Osteoblast (primary cell): ENCODE data around the gene MYO3B. TPM values are rescaled to one million over a fixed set of nuclear protein-coding genes. Genes with fewer than 3 reads are reported as not detected.

ENCODE experiments used
- DNase-seq: peaks from one replicate; pipeline ENCODE4 v3.0.0; 2011; ENCODE audit warnings: low spot score, mixed read lengths; ENCODE audit not compliant: insufficient read length; ENCODE audit errors: missing footprints
- H2AFZ ChIP-seq: 2 replicates; pipeline ENCODE4 v1.6.0; 2011; ENCODE audit warnings: mild to moderate bottlenecking, low read length
- H3K27ac ChIP-seq: 2 replicates; pipeline ENCODE4 v1.5.1; 2011; ENCODE audit warnings: mild to moderate bottlenecking, low read depth, low read length, moderate library complexity
- H3K27me3 ChIP-seq: 2 replicates; pipeline ENCODE4 v1.6.0; 2012; ENCODE audit warnings: mild to moderate bottlenecking, control low read depth, inconsistent platforms, low read length, moderate library complexity; ENCODE audit not compliant: insufficient read depth
- H3K36me3 ChIP-seq: 2 replicates; pipeline ENCODE4 v1.5.1; 2011; ENCODE audit warnings: mild to moderate bottlenecking, low read length, control low read depth, moderate library complexity; ENCODE audit not compliant: insufficient read depth
- H3K4me1 ChIP-seq: 2 replicates; pipeline ENCODE4 v1.5.1; 2011; ENCODE audit warnings: mild to moderate bottlenecking, low read length, control low read depth, moderate library complexity; ENCODE audit not compliant: insufficient read depth
- H3K4me2 ChIP-seq: 2 replicates; pipeline ENCODE4 v1.6.0; 2011; ENCODE audit warnings: mild to moderate bottlenecking, low read length; ENCODE audit not compliant: insufficient read depth
- H3K4me3 ChIP-seq: fragments of 200-600 bp; sonication (generic); 3 replicates; pipeline ENCODE4 v1.5.1; 2012; ENCODE audit warnings: mild to moderate bottlenecking, low read length, inconsistent platforms; ENCODE audit not compliant: insufficient read depth
- H3K79me2 ChIP-seq: 2 replicates; pipeline ENCODE4 v1.6.0; 2012; ENCODE audit warnings: mild to moderate bottlenecking, low read length, control low read depth, inconsistent platforms; ENCODE audit not compliant: insufficient read depth
- H3K9me3 ChIP-seq: 2 replicates; pipeline ENCODE4 v1.5.1; 2011; ENCODE audit warnings: low read depth, low read length, control low read depth
- H4K20me1 ChIP-seq: 2 replicates; pipeline ENCODE4 v1.6.0; 2012; ENCODE audit warnings: mild to moderate bottlenecking, low read length, control low read depth; ENCODE audit not compliant: insufficient read depth
- total RNA-seq: library from RNA; depleted of rRNA; stranded (reverse); fragments of >200 nt; gene quantifications from 2 replicates; pipeline ENCODE4 v1.2.3, GENCODE V29; 2012
- TF ChIP-seq, protein P1 (sequence below): IDR thresholded peaks from 2 replicates; pipeline ENCODE4 v1.5.1; 2011; ENCODE audit warnings: mild to moderate bottlenecking, low read depth, low read length, moderate library complexity; ENCODE audit errors: extremely low read depth

The MYO3B gene
- total RNA-seq, 1 donor = 0.36 TPM

DNA sequence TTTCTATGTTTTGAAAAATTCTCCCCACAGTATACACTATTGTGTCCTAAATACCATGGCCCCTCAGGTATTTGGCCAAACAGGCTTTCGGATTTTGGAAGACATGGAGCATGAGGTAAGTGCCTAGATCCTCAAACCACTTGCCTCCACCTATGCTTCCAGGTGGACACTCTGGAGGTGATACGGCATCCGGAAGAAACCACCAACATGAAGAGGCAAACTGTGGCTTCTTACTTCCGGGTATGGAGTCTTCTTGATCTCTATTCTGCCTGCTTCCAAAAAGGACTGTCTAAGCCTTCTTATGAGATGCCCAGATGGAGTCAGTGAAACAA lies 285.2 kb downstream of the MYO3B start:
- Histone ChIP-seq H3K4me1 (no peaks in the 10 kb centered on the region), H3K9me3 (no peaks in the 10 kb centered on the region), H2AFZ (no peak overlapping the region), H3K4me2 (no peak overlapping the region), H4K20me1 (no peaks in the 10 kb centered on the region), H3K4me3 (no peak overlapping the region), H3K79me2 (no peaks in the 10 kb centered on the region), H3K36me3 (no peaks in the 10 kb centered on the region), H3K27ac (no peak overlapping the region), H3K27me3 (no peaks in the 10 kb centered on the region)
- DNase-seq = no peak
- TF ChIP-seq, protein P1, sequence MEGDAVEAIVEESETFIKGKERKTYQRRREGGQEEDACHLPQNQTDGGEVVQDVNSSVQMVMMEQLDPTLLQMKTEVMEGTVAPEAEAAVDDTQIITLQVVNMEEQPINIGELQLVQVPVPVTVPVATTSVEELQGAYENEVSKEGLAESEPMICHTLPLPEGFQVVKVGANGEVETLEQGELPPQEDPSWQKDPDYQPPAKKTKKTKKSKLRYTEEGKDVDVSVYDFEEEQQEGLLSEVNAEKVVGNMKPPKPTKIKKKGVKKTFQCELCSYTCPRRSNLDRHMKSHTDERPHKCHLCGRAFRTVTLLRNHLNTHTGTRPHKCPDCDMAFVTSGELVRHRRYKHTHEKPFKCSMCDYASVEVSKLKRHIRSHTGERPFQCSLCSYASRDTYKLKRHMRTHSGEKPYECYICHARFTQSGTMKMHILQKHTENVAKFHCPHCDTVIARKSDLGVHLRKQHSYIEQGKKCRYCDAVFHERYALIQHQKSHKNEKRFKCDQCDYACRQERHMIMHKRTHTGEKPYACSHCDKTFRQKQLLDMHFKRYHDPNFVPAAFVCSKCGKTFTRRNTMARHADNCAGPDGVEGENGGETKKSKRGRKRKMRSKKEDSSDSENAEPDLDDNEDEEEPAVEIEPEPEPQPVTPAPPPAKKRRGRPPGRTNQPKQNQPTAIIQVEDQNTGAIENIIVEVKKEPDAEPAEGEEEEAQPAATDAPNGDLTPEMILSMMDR = no peak

DNA sequence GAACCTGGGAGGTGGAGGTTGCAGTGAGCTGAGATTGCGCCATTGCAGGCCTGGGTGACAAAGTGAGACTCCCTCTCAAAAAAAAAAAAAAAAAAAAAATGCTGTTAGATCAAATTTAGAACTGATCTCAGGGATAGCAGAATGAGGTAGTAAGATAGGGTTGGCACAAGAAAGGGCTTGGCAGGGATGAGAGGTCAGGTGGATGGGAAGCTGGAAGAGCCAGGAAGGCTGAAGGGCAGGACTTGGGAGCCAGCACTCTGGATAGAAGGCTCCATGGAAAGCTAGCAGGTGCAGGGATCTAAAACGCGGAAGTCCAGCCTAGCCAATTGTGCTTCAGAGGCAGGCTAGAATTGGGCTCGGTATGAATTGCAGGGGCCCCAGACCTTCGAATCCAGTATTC lies 286.3 kb downstream of the MYO3B start:
- Histone ChIP-seq H3K4me2 (no peak overlapping the region), H3K4me1 (no peaks in the 10 kb centered on the region), H3K79me2 (no peaks in the 10 kb centered on the region), H3K27ac (no peak overlapping the region), H3K9me3 (no peaks in the 10 kb centered on the region), H3K4me3 (no peak overlapping the region), H3K36me3 (no peaks in the 10 kb centered on the region), H4K20me1 (no peaks in the 10 kb centered on the region), H2AFZ (no peak overlapping the region), H3K27me3 (no peaks in the 10 kb centered on the region)
- TF ChIP-seq, protein P1 = no peak
- DNase-seq = no peak

DNA sequence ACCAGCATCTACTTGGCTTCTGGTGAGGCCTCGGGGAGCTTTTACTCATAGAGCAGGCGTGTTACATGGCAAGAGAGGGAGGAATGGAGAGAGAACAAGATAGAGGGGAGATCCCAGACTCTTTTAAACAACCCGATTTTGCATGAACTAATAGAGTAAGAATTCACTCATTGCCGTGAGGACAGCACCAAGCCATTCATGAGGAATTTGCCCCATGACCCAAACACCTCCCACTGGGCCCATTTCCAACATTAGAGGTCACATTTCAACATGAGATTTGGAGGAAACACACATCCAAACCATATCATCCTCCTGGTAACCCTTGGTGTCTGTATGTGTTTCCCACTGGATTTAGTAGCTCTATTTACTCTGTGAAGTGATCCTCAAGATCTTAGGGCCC lies 287.3 kb downstream of the MYO3B start:
- Histone ChIP-seq H3K4me2 (no peak overlapping the region), H3K36me3 (no peaks in the 10 kb centered on the region), H3K27ac (no peak overlapping the region), H4K20me1 (no peaks in the 10 kb centered on the region), H2AFZ (no peak overlapping the region), H3K27me3 (no peaks in the 10 kb centered on the region), H3K4me1 (no peaks in the 10 kb centered on the region), H3K4me3 (no peak overlapping the region), H3K9me3 (no peaks in the 10 kb centered on the region), H3K79me2 (no peaks in the 10 kb centered on the region)
- TF ChIP-seq, protein P1 = no peak
- no peak for DNase-seq

DNA sequence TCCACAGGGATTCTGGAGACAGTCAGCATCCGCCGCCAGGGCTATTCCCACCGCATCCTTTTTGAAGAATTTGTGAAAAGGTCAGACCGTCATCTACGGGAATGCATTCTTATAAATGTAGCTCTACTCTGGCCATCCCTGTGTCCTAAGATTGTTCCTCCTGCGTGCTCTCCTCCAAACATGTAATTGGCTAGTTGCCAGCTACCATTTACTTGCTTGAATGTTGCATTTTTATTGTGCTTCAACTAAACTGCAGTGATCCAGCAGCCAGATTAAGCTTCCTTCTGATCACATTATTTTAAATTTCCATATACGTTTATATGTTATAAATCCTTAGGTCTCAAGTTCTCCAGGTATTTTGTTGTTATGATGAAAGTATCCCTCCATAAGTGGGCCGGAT lies 288.7 kb downstream of the MYO3B start:
- no peaks in the 10 kb centered on the region for H3K4me1 ChIP-seq
- H3K4me3 ChIP-seq = no peak overlapping the region
- H3K9me3 ChIP-seq = no peaks in the 10 kb centered on the region
- H3K4me2 ChIP-seq = no peak overlapping the region
- no peak overlapping the region for H3K27ac ChIP-seq
- H4K20me1 ChIP-seq = no peaks in the 10 kb centered on the region
- no peaks in the 10 kb centered on the region for H3K36me3 ChIP-seq
- H2AFZ ChIP-seq = no peak overlapping the region
- H3K79me2 ChIP-seq = no peaks in the 10 kb centered on the region
- no peaks in the 10 kb centered on the region for H3K27me3 ChIP-seq
- no peak for DNase-seq
- TF ChIP-seq, protein P1 = no peak
